IMR-90 (cell line): Measurements from ENCODE around the gene KAT2A. TPM values are rescaled to one million over a fixed set of nuclear protein-coding genes. Genes with fewer than 3 reads are reported as not detected.

Experiments used
- ATAC-seq: fragments of 200-7000 bp; cut with Tn5 transposase; 2 replicates; pipeline ENCODE4 v1.9.1; 2020; ENCODE audit warnings: low read depth, mild to moderate bottlenecking, moderate library complexity
- BruUV-seq: library from RNA; stranded (reverse); fragments of 400-500 nt; replicated peaks from 2 replicates; lab custom pipeline; 2021; lab: Mats Ljungman, UMichigan
- CTCF ChIA-PET: fragments of 300-600 bp; formaldehyde crosslinking; extraction: SDS; loops from one replicate; lab custom pipeline; 2021; ENCODE audit warnings: antibody characterized with exemption; lab: Yijun Ruan, JAX
- POLR2A ChIA-PET: fragments of 300-600 bp; sonication (Branson Sonifier 250); formaldehyde crosslinking; loops from one replicate; lab custom pipeline; 2022; ENCODE audit warnings: antibody characterized with exemption; ENCODE audit not compliant: unreplicated experiment; lab: Charles Lee
- DNase-seq: peaks from one replicate; pipeline ENCODE4 v3.0.0; 2013
- H2AFZ ChIP-seq: replicated peaks from 2 replicates; pipeline ENCODE3; 2013; ENCODE audit warnings: low read length, mild to moderate bottlenecking; ENCODE audit not compliant: poor library complexity
- H2AK5ac ChIP-seq: 2 replicates; pipeline ENCODE4 v1.6.1; 2013; ENCODE audit warnings: low read depth, low read length, inconsistent platforms
- H2AK9ac ChIP-seq: replicated peaks from 2 replicates; pipeline ENCODE3; 2013; ENCODE audit warnings: mild to moderate bottlenecking, low read depth, low read length, moderate library complexity; ENCODE audit not compliant: poor library complexity
- H2BK120ac ChIP-seq: 2 replicates; pipeline ENCODE4 v1.6.1; 2013; ENCODE audit warnings: low read depth, low read length, inconsistent platforms
- H2BK15ac ChIP-seq: 3 replicates; pipeline ENCODE4 v1.6.1; 2013; ENCODE audit warnings: low read depth, low read length, inconsistent platforms
- H2BK20ac ChIP-seq: 2 replicates; pipeline ENCODE4 v1.6.1; 2013; ENCODE audit warnings: low read depth, mild to moderate bottlenecking, inconsistent platforms, low read length, moderate library complexity
- H2BK5ac ChIP-seq: 2 replicates; pipeline ENCODE4 v1.6.1; 2013; ENCODE audit warnings: mild to moderate bottlenecking, low read depth, low read length, inconsistent platforms; ENCODE audit not compliant: poor library complexity, severe bottlenecking
- H3K14ac ChIP-seq: replicated peaks from 2 replicates; pipeline ENCODE4 v1.6.1; 2013; ENCODE audit warnings: low read depth, low read length, inconsistent platforms
- H3K18ac ChIP-seq: 2 replicates; pipeline ENCODE4 v1.6.1; 2013; ENCODE audit warnings: low read depth, low read length, control low read depth
- H3K23ac ChIP-seq: 2 replicates; pipeline ENCODE4 v1.6.1; 2013; ENCODE audit warnings: low read depth, low read length, inconsistent platforms
- H3K27ac ChIP-seq: 2 replicates; pipeline ENCODE4 v1.5.1; 2013; ENCODE audit warnings: mild to moderate bottlenecking, control low read depth, low read length; ENCODE audit not compliant: insufficient read depth
- H3K27me3 ChIP-seq: 2 replicates; pipeline ENCODE4 v1.6.1; 2013; ENCODE audit warnings: low read length; ENCODE audit not compliant: control insufficient read depth, insufficient read depth
- H3K36me3 ChIP-seq: 2 replicates; pipeline ENCODE4 v1.6.1; 2013; ENCODE audit warnings: low read length, mixed read lengths; ENCODE audit not compliant: control insufficient read depth, insufficient read depth
- H3K4ac ChIP-seq: 2 replicates; pipeline ENCODE4 v1.6.1; 2013; ENCODE audit warnings: low read depth, low read length, inconsistent platforms
- H3K4me1 ChIP-seq: 2 replicates; pipeline ENCODE4 v1.6.1; 2013; ENCODE audit warnings: low read length, mixed read lengths; ENCODE audit not compliant: control insufficient read depth, insufficient read depth
- H3K4me2 ChIP-seq: 2 replicates; pipeline ENCODE4 v1.6.1; 2013; ENCODE audit warnings: low read depth, mild to moderate bottlenecking, control low read depth, low read length, moderate library complexity
- H3K4me3 ChIP-seq: 2 replicates; pipeline ENCODE4 v1.5.1; 2013; ENCODE audit warnings: low read depth, mild to moderate bottlenecking, control low read depth, low read length, moderate library complexity; ENCODE audit not compliant: insufficient read depth
- H3K56ac ChIP-seq: 2 replicates; pipeline ENCODE4 v1.6.1; 2013; ENCODE audit warnings: low read length, inconsistent platforms; ENCODE audit not compliant: insufficient read depth; ENCODE audit errors: extremely low read depth
- H3K79me1 ChIP-seq, 2 experiments: 2 replicates each; pipeline ENCODE4 v1.6.1; 2013; ENCODE audit warnings: low read length in 2 of 2, inconsistent platforms in 1 of 2, low read depth in 1 of 2
- H3K9ac ChIP-seq: 2 replicates; pipeline ENCODE4 v1.6.1; 2013; ENCODE audit warnings: low read depth, low read length, control low read depth
- H3K9me1 ChIP-seq: 2 replicates; pipeline ENCODE4 v1.6.1; 2013; ENCODE audit warnings: low read length, inconsistent platforms; ENCODE audit not compliant: insufficient read depth
- H3K9me3 ChIP-seq: 2 replicates; pipeline ENCODE4 v1.6.1; 2013; ENCODE audit warnings: low read length; ENCODE audit not compliant: control insufficient read depth, insufficient read depth
- H4K20me1 ChIP-seq: 2 replicates; pipeline ENCODE4 v1.6.1; 2013; ENCODE audit warnings: low read length, inconsistent platforms; ENCODE audit not compliant: insufficient read depth
- H4K5ac ChIP-seq: 2 replicates; pipeline ENCODE4 v1.6.1; 2013; ENCODE audit warnings: mild to moderate bottlenecking, low read depth, low read length, control low read depth
- H4K8ac ChIP-seq, 2 experiments: 2 replicates each; pipeline ENCODE4 v1.6.1; 2013; ENCODE audit warnings: low read depth in 2 of 2, low read length in 2 of 2, control low read depth in 1 of 2, inconsistent platforms in 1 of 2
- H4K91ac ChIP-seq: 2 replicates; pipeline ENCODE4 v1.6.1; 2013; ENCODE audit warnings: low read depth, low read length, inconsistent platforms; ENCODE audit not compliant: insufficient read depth
- CTCF ChIP-seq: conservative IDR thresholded peaks from 2 replicates; pipeline ENCODE4 v1.5.1; 2012; ENCODE audit warnings: mild to moderate bottlenecking, low read depth, low read length, improper control_type of control experiment
- ELK1 ChIP-seq: fragments of 150-350 bp; IDR thresholded peaks from 2 replicates; pipeline ENCODE4 v1.6.1; 2016; ENCODE audit warnings: low read depth, mild to moderate bottlenecking, low read length, moderate library complexity, borderline replicate concordance
- FOS ChIP-seq: fragments of 150-350 bp; IDR thresholded peaks from 2 replicates; pipeline ENCODE4 v1.6.1; 2016; ENCODE audit warnings: low read depth, low read length
- MAFK ChIP-seq: IDR thresholded peaks from 2 replicates; pipeline ENCODE4 v1.6.1; 2012; ENCODE audit warnings: low read depth, low read length, improper control_type of control experiment
- MXI1 ChIP-seq: IDR thresholded peaks from 2 replicates; pipeline ENCODE4 v1.6.1; 2012; ENCODE audit warnings: low read depth, mild to moderate bottlenecking, low read length, moderate library complexity, borderline replicate concordance
- NFE2L2 ChIP-seq: fragments of 150-350 bp; IDR thresholded peaks from 2 replicates; pipeline ENCODE4 v1.6.1; 2016; ENCODE audit warnings: low read depth, mild to moderate bottlenecking, low read length
- POLR2A ChIP-seq: IDR thresholded peaks from 2 replicates; pipeline ENCODE4 v1.6.1; 2012; ENCODE audit warnings: mild to moderate bottlenecking, low read depth, low read length
- RAD21 ChIP-seq: IDR thresholded peaks from 2 replicates; pipeline ENCODE4 v1.6.1; 2012; ENCODE audit warnings: low read length, improper control_type of control experiment
- RCOR1 ChIP-seq: IDR thresholded peaks from 2 replicates; pipeline ENCODE4 v1.6.1; 2012; ENCODE audit warnings: mild to moderate bottlenecking, low read length, improper control_type of control experiment; ENCODE audit not compliant: insufficient replicate concordance
- RFX5 ChIP-seq: IDR thresholded peaks from 2 replicates; pipeline ENCODE4 v1.8.0; 2012; ENCODE audit warnings: low read depth, mild to moderate bottlenecking, low read length, moderate library complexity
- SMC3 ChIP-seq: fragments of 150-350 bp; IDR thresholded peaks from 2 replicates; pipeline ENCODE4 v1.6.1; 2016; ENCODE audit warnings: low read depth, mild to moderate bottlenecking, antibody characterized with exemption, low read length, moderate library complexity
- USF2 ChIP-seq: fragments of 150-350 bp; IDR thresholded peaks from 2 replicates; pipeline ENCODE4 v1.6.1; 2017; ENCODE audit warnings: mild to moderate bottlenecking, antibody characterized with exemption, low read length, low read depth
- WGBS, 2 experiments: methylation state at CpG; one replicate each; pipeline versions ENCODE4 v1.1.5 to v1.1.7; 2013; ENCODE audit warnings: missing lambda C conversion rate in 2 of 2; ENCODE audit not compliant: insufficient read length in 1 of 2; ENCODE audit errors: extremely low coverage in 2 of 2; 5-methylcytosine and 5-hydroxymethylcytosine counted together
- dilution Hi-C: fragments of 300-500 bp; cut with HindIII; formaldehyde crosslinking; loops from one replicate; pipeline ENCODE4 v1.14.3; 2018; ENCODE audit warnings: low sequenced_read_pairs; ENCODE audit not compliant: unreplicated experiment
- in situ Hi-C: fragments of 300-500 bp; cut with MboI; formaldehyde crosslinking; loops from 3 replicates; pipeline ENCODE4 v1.14.3; 2019; ENCODE audit warnings: low sequenced_read_pairs, inconsistent platforms, mixed read lengths
- intact Hi-C: fragments of 100-400 bp; cut with micrococcal nuclease; formaldehyde crosslinking; loops from 2 replicates; pipeline ENCODE4 v1.10.0; 2022
- polyA plus RNA-seq, 3 experiments: library from polyadenylated mRNA; depleted of rRNA; stranded (reverse); fragments of >200 nt; gene quantifications; 2 replicates each; pipeline ENCODE4 v1.2.3, GENCODE V29; 2012; ENCODE audit warnings: low replicate concordance in 1 of 3
- total RNA-seq: library from RNA; depleted of rRNA; stranded (reverse); fragments of >200 nt; gene quantifications from 2 replicates; pipeline ENCODE4 v1.2.3, GENCODE V29; 2012

KAT2A gene
- total and polyA plus RNA-seq, 2 of the 4 experiments (the other 2 are of a cell fraction), result 6.3 to 28.2 TPM

GRCh38 chr17:42166196-42166763 is 45.1 kb upstream of the KAT2A start:
- H3K4me2 ChIP-seq, result no peak overlapping the region
- no peak overlapping the region for H2BK20ac ChIP-seq
- no peaks in the 10 kb centered on the region for H3K36me3 ChIP-seq
- no peaks in the 10 kb centered on the region for H4K20me1 ChIP-seq
- no peak overlapping the region for H2AK5ac ChIP-seq
- no peak overlapping the region for H3K4ac ChIP-seq
- no peak overlapping the region for H2AK9ac ChIP-seq
- H3K23ac ChIP-seq, result no peak overlapping the region
- ATAC-seq, result no peak
- intact Hi-C loops (no loop called here), dilution Hi-C loops (no loop called here), in situ Hi-C loops (no loop called here)
- BruUV-seq, result no TSS peak
- H3K9me1 ChIP-seq, result 0 out of 2 replicates have a peak, but pooled peaks cover 3% of the 10 kb centered on the region
- H4K8ac ChIP-seq, result no peak overlapping the region
- H3K4me3 ChIP-seq, result no peak overlapping the region
- POLR2A ChIA-PET, result no interaction called here
- peaks cover 19% of the 10 kb centered on the region for H3K27me3 ChIP-seq
- H2BK5ac ChIP-seq, result no peak overlapping the region
- DNase-seq, result no peak
- no peak overlapping the region for H2AFZ ChIP-seq
- no peak for TF ChIP-seq RAD21
- no peak for TF ChIP-seq SMC3
- no peak for TF ChIP-seq RFX5
- no peak for TF ChIP-seq MAFK
- TF ChIP-seq FOS, result no peak
- TF ChIP-seq NFE2L2, result no peak
- TF ChIP-seq MXI1, result no peak
- no peak for TF ChIP-seq RCOR1
- TF ChIP-seq ELK1, result no peak
- no peak for TF ChIP-seq CTCF
- TF ChIP-seq POLR2A, result no peak
- TF ChIP-seq USF2, result no peak
- no peak overlapping the region for H4K5ac ChIP-seq
- H3K9me3 ChIP-seq, result no peaks in the 10 kb centered on the region
- H3K9ac ChIP-seq, result no peak overlapping the region
- no peak overlapping the region for H3K56ac ChIP-seq
- no peak overlapping the region for H3K18ac ChIP-seq
- CTCF ChIA-PET, result no interaction called here
- H4K91ac ChIP-seq, result no peak overlapping the region
- H2BK120ac ChIP-seq, result no peak overlapping the region
- no peak overlapping the region for H3K27ac ChIP-seq
- 88% methylated on average over 15 of the region's 19 CpGs; no CpG with 5 or more reads in 1 of the 2 experiments for WGBS, 2 experiments
- no peak overlapping the region for H3K14ac ChIP-seq
- H2BK15ac ChIP-seq, result no peak overlapping the region
- no peaks in the 10 kb centered on the region for H3K79me1 ChIP-seq
- no peaks in the 10 kb centered on the region for H3K4me1 ChIP-seq
